ENCODE data around the gene NXNL1. TPM values are rescaled to one million over a fixed set of nuclear protein-coding genes. Genes with fewer than 3 reads are reported as not detected.

Gene NXNL1
- total and polyA plus RNA-seq, 9 of the 15 experiments (the other 6 are each of a cell fraction or from before 2014, with no cell fraction given) = not detected

GRCh38 chr19:17406046-17406886, 54.5 kb downstream of the NXNL1 start:
- H3K9me1 ChIP-seq (ENCODE audit: control insufficient read depth, insufficient read depth, low read length) = no peaks in the 10 kb centered on the region
- peak overlapping the region; percentile 53 for H3K4me3 ChIP-seq
- no peaks in the 10 kb centered on the region for H3K9me3 ChIP-seq (replicated peaks; ENCODE audit: control insufficient read depth, insufficient read depth, low read depth, low read length)
- H3K4me2 ChIP-seq (ENCODE audit: insufficient read depth, low read length) = peak overlapping the region; percentile 92
- WGBS (ENCODE audit: insufficient coverage, low coverage, missing lambda C conversion rate) = 8% methylated on average over 10 of the region's 10 CpGs
- DNase-seq (ENCODE audit: extremely low read depth in 1 of 4, low spot score in 3 of 4) (peak in 3 of 4 experiments; percentile 41 to 49 (median 48)), ATAC-seq (peak; percentile 25), FAIRE-seq (peak; percentile 63)
- TSS peak; percentile 84 for BruUV-seq (replicated peaks)
- H3K27ac ChIP-seq (ENCODE audit: extremely low read depth, low read depth, low read length) = peak overlapping the region; percentile 69
- H3K79me2 ChIP-seq (ENCODE audit: control insufficient read depth, insufficient read depth, low read length) = peaks cover 64% of the 10 kb centered on the region
- CTCF ChIA-PET (ENCODE audit: low intra/inter-chr PET ratio) = no interaction called here
- intact Hi-C loops (cut with micrococcal nuclease) = no loop called here
- POLR2A ChIA-PET = interaction anchor here (0.5 to 2.4 kb wide), 9 partner anchors 10 to 363 kb away, joined by 3 to 20 read pairs (median 4); partner anchors contain the start of genes CCDC194 and MVB12A
- peak overlapping the region; percentile 81 for H2AFZ ChIP-seq (ENCODE audit: low read depth, low read length)
- in situ Hi-C loops (cut with MboI) = no loop called here
- H3K4me1 ChIP-seq (replicated peaks in 1 of 2; ENCODE audit: control insufficient read depth in 2 of 2, insufficient read depth in 2 of 2, low read length in 2 of 2) = peaks cover 12 to 33% of the 10 kb centered on the region in 2 experiments; a peak in 4 of 5 replicates
- H4K20me1 ChIP-seq (replicated peaks; ENCODE audit: control insufficient read depth, insufficient read depth, low read length) = 0 out of 2 replicates have a peak, but pooled peaks cover 3% of the 10 kb centered on the region
- peaks cover 19% of the 10 kb centered on the region; the same call in 2 of the 3 replicates for H3K36me3 ChIP-seq (ENCODE audit: control insufficient read depth, insufficient read depth, low read length)
- H3K27me3 ChIP-seq (ENCODE audit: control insufficient read depth in 2 of 2, insufficient read depth in 2 of 2, low read length in 2 of 2) = no peaks in the 10 kb centered on the region
- peak overlapping the region; percentile 78 to 93 for H3K9ac ChIP-seq (ENCODE audit: insufficient read depth in 1 of 2, low read depth in 2 of 2, low read length in 2 of 2)
- TF ChIP-seq SMAD4 (CRISPR knock-in tag; conservative IDR thresholded peaks at IDR 0.05) (peak; percentile 70), ZNF384 (IDR thresholded peaks at IDR 0.05; ENCODE audit: low read depth, low read length) (peak; percentile 19; the same call in 1 of the 2 replicates), ZFX (CRISPR knock-in tag; IDR thresholded peaks at IDR 0.05) (peak; percentile 44; the same call in 1 of the 2 replicates), EHMT2 (IDR thresholded peaks at IDR 0.05) (no peak), L3MBTL2 (IDR thresholded peaks at IDR 0.05) (peak; percentile 34), ZMIZ1 (IDR thresholded peaks at IDR 0.05; ENCODE audit: low read depth in 2 of 2, low read length in 2 of 2) (0 out of 4 replicates have a peak, but pooled peaks of 1 of the 2 experiments have one; percentile 33), ZNF551 (CRISPR knock-in tag; IDR thresholded peaks at IDR 0.05) (no peak), BMI1 (IDR thresholded peaks at IDR 0.05; ENCODE audit: low read length) (no peak), ZKSCAN8 (CRISPR knock-in tag; IDR thresholded peaks at IDR 0.05) (0 out of 2 replicates have a peak, but pooled peaks have one; percentile 42), NFE2 (IDR thresholded peaks at IDR 0.05; ENCODE audit: low read depth) (no peak), POLR2A (conservative IDR thresholded peaks at IDR 0.05) (0 out of 2 replicates have a peak, but pooled peaks have one; percentile 22), THAP12 (CRISPR knock-in tag; IDR thresholded peaks at IDR 0.05) (no peak), CREB1 (IDR thresholded peaks at IDR 0.05) (no peak), CREB1 (CRISPR knock-in tag; IDR thresholded peaks at IDR 0.05) (no peak), CHD1 (IDR thresholded peaks at IDR 0.05; ENCODE audit: low read length) (peak; percentile 66), ZEB2 (IDR thresholded peaks at IDR 0.05) (no peak), SNAPC5 (CRISPR knock-in tag; IDR thresholded peaks at IDR 0.05) (no peak), KLF1 (tag; IDR thresholded peaks at IDR 0.05) (no peak)
